Adipocyte (in vitro differentiated cells): ENCODE data around the gene MRGPRF.
"Not testable (repeated sequence)": the region's sequence is repeated elsewhere in the genome, so short reads cannot be mapped to it uniquely, and the experiment has no call there.

Experiments
- DNase-seq: peaks from one replicate; pipeline ENCODE4 v3.0.0-alpha.2; 2015; ENCODE audit warnings: low read depth
- H3K27me3 ChIP-seq: replicated peaks from 2 replicates; pipeline ENCODE4 v1.7.0; 2013; ENCODE audit warnings: mild to moderate bottlenecking, low read length, moderate library complexity; ENCODE audit not compliant: control insufficient read depth, insufficient read depth
- H3K36me3 ChIP-seq: 2 replicates; pipeline ENCODE4 v1.7.0; 2013; ENCODE audit warnings: low read length, mild to moderate bottlenecking, moderate library complexity; ENCODE audit not compliant: control insufficient read depth, insufficient read depth, severe bottlenecking
- H3K4me1 ChIP-seq: 2 replicates; pipeline ENCODE4 v1.7.0; 2013; ENCODE audit warnings: mild to moderate bottlenecking, low read length, moderate library complexity; ENCODE audit not compliant: control insufficient read depth, insufficient read depth
- H3K4me3 ChIP-seq: 2 replicates; pipeline ENCODE4 v1.7.0; 2013; ENCODE audit warnings: mild to moderate bottlenecking, low read length, moderate library complexity
- H3K9ac ChIP-seq: 2 replicates; pipeline ENCODE4 v1.7.0; 2013; ENCODE audit warnings: mild to moderate bottlenecking, low read length, moderate library complexity
- H3K9me3 ChIP-seq: 2 replicates; pipeline ENCODE4 v1.7.0; 2013; ENCODE audit warnings: mild to moderate bottlenecking, low read length, moderate library complexity; ENCODE audit not compliant: control insufficient read depth

MRGPRF gene

DNA sequence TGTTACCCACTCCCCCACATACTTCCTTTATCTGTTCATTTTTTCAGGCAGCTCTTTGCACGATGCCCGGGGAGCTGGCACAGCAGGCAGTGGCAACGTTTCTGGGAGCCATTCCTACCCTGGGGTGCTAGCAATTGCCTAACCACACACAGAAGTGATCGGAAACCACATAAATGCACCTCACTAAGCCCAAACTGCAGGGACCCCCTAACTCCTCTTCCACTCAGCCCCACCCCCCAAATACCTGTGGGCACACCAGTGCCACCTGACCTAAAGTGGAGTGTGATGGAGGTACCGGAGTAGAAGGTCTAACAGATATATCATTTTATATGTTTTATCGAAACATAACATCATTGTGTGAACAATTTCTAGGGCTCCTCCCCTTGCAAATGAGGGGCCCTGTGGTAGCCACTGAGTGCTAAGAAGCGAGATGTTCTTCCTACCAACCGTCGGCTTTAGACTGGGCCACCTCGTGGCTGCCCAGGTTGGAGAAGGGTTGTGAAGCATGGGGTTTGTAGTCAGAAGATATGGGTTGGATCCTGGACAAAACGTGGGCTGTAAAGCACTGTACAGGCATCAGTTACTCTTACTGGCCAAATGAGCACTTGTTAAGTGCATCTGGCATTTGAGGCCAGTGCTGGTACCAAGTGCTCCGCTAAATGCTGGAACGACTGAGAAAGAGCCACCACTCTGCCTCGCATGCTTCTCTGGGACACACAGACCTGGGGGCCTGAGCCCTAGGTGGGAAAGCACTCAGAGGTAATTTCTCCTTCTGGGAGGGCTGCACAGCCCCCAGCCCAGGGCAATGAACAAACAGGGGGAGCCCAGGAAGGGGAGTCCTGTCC, 35.0 kb downstream of the MRGPRF start:
- H3K9me3 ChIP-seq: peaks cover 9% of the 10 kb centered on the region
- no peak for DNase-seq
- no peaks in the 10 kb centered on the region for H3K36me3 ChIP-seq
- peaks cover 29% of the 10 kb centered on the region for H3K27me3 ChIP-seq
- no peak overlapping the region for H3K9ac ChIP-seq
- no peak overlapping the region for H3K4me3 ChIP-seq
- peaks cover 4% of the 10 kb centered on the region for H3K4me1 ChIP-seq

GRCh38 chr11:68976563-68976962, 36.5 kb downstream of the MRGPRF start:
- Histone ChIP-seq H3K36me3 (no peaks in the 10 kb centered on the region), H3K9me3 (no peaks in the 10 kb centered on the region), H3K4me3 (no peak overlapping the region), H3K4me1 (peaks cover 4% of the 10 kb centered on the region), H3K9ac (no peak overlapping the region), H3K27me3 (peaks cover 34% of the 10 kb centered on the region)
- DNase-seq: peak; percentile 71

GRCh38 chr11:68976095-68976494, 37.0 kb downstream of the MRGPRF start:
- H3K36me3 ChIP-seq: no peaks in the 10 kb centered on the region
- DNase-seq: no peak
- no peaks in the 10 kb centered on the region for H3K9me3 ChIP-seq
- peaks cover 39% of the 10 kb centered on the region for H3K27me3 ChIP-seq
- H3K4me1 ChIP-seq: peaks cover 4% of the 10 kb centered on the region
- H3K9ac ChIP-seq: no peak overlapping the region
- no peak overlapping the region for H3K4me3 ChIP-seq

- Histone ChIP-seq H3K36me3 (no peaks in the 10 kb centered on the region), H3K9me3 (no peaks in the 10 kb centered on the region), H3K4me1 (peaks cover 4% of the 10 kb centered on the region), H3K9ac (no peak overlapping the region), H3K4me3 (no peak overlapping the region), H3K27me3 (peaks cover 44% of the 10 kb centered on the region)
- DNase-seq: peak; percentile 14
These were observed 38.4 kb downstream of the MRGPRF start for GRCh38 chr11:68974421-68975194.

DNA sequence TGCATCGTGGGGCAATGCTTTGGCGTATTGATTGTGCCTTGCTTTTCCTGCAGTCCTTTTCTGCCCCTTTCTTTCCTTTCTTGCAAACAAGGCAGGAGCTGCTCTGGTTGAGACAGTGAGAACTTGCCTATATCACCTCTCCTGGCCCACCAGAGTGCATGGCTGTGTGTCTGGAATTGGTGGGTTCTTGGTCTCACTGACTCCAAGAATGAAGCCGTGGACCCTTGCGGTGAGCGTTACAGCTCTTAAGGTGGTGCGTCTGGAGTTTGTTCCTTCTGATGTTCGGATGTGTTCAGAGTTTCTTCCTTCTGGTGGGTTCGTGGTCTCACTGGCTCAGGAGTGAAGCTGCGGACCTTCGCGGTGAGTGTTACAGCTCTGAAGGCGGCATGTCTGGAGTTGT, 39.3 kb downstream of the MRGPRF start:
- not testable (repeated sequence) for H3K9ac ChIP-seq, H3K36me3 ChIP-seq, DNase-seq, H3K4me3 ChIP-seq, H3K9me3 ChIP-seq, H3K4me1 ChIP-seq
- peaks cover 36% of the 10 kb centered on the region for H3K27me3 ChIP-seq

DNA sequence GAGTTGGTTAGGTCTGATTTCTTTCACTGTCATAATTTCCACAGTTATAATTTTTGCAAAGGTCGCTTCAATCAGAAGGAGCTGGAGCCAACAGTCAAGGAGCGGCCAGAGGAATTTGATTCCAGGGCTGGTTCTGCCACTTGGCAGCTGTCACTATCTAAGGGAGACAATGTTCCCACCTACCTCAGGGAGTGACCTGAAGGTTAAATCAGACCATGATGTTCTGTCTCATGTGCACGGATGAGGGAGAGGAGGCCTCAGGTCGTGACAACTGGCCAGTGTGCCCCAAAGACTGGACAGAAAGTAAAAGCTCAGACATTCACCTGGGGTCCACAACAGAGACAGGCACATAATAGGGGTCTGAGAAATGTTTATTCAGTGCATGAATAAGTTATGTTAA, 39.8 kb downstream of the MRGPRF start:
- H3K36me3 ChIP-seq: no peaks in the 10 kb centered on the region
- H3K27me3 ChIP-seq: peaks cover 40% of the 10 kb centered on the region
- H3K9ac ChIP-seq: no peak overlapping the region
- H3K4me3 ChIP-seq: no peak overlapping the region
- H3K9me3 ChIP-seq: no peaks in the 10 kb centered on the region
- H3K4me1 ChIP-seq: peaks cover 4% of the 10 kb centered on the region
- DNase-seq: no peak

DNA sequence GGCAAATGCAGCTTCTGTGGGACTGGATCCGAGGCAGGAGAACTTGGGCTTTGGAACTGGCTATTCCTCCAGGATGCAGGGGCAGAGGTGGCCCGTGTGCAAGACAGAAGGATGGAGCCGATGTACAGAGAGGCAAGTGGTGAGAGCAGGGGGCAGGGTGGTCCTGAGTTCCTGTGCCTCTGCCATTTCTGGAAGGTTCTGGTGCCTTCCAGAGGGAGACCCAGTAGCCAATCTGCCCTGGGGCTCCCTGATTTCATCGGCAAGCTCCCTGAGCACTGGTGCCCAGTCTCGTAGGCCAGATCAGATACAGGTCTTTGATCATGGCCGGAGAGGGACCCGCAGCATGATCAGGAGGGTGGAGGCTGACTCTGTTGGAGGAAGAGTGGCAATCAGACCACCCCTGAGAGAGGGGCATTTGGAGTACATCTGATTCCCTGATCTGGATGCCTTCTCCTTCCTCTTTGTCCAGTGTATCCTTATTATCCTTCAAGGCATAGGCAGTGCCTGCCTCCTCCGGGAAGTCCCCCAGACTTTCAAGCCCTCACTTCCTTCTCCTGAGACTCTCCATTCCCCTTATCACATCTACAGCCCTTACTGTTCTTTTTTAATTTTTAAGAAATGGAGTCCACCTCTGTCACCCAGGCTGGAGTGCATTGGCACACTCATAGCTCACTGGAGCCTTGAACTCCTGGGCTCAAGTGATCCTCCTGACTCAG, 42.0 kb downstream of the MRGPRF start:
- Histone ChIP-seq H3K9me3 (no peaks in the 10 kb centered on the region), H3K36me3 (no peaks in the 10 kb centered on the region)
- DNase-seq: no peak

GRCh38 chr11:68969386-68969785, 43.7 kb downstream of the MRGPRF start:
- Histone ChIP-seq H3K36me3 (no peaks in the 10 kb centered on the region), H3K4me1 (no peaks in the 10 kb centered on the region), H3K27me3 (peaks cover 58% of the 10 kb centered on the region), H3K9me3 (no peaks in the 10 kb centered on the region), H3K9ac (no peak overlapping the region), H3K4me3 (no peak overlapping the region)
- no peak for DNase-seq

More for the DNA sequence above, 42.0 kb downstream of the MRGPRF start:
- no peak overlapping the region for H3K9ac ChIP-seq
- peaks cover 52% of the 10 kb centered on the region for H3K27me3 ChIP-seq
- H3K4me3 ChIP-seq: no peak overlapping the region
- H3K4me1 ChIP-seq: peaks cover 2% of the 10 kb centered on the region

GRCh38 chr11:68968306-68969250, 44.5 kb downstream of the MRGPRF start:
- no peak for DNase-seq
- H3K27me3 ChIP-seq: peaks cover 56% of the 10 kb centered on the region
- no peak overlapping the region for H3K4me3 ChIP-seq

DNA sequence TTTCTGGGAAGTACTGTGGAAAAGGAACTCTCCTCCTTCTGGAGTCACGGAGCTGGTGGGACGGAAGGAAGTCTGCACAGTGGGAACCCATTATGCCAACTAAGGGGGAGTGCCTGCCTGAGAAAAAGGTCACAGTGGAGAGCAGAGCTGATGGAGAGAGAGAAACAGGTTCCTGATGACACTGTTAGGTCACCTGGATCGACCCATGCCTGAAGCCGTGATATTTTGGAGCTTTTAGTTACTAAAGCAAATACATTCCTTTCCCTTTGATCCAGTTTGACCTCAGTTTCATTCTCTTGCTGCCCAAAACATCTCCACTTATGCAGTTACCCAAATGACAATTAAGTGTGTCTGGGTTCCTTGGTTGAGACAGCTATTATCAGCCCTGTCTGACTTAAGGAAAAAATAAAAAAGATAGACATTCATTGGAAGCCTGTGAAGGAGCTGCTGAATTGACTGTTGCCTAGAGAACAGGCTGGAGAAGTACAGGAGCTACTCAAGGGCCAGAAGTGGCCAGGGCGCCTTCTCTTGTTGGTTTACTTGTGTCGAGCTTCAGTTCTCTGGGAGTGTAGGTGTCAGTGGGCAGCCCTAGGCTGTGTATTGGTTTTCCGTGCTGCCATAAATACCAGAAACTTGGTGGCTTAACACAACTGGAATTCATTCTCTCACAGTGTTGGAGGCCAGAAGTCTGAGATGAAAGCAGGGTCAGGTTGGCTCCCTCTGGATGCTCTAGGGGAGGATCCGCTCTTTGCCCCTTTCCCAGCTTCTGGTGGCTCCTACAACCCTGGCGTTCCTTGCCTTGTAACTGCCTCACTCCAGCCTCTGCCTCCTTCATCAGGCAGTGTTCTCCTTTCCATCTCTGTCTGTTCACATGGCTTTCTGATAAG, 45.9 kb downstream of the MRGPRF start:
- H3K9ac ChIP-seq: no peak overlapping the region

More at GRCh38 chr11:68968306-68969250, 44.5 kb downstream of the MRGPRF start:
- no peaks in the 10 kb centered on the region for H3K36me3 ChIP-seq
- H3K9ac ChIP-seq: no peak overlapping the region
- H3K9me3 ChIP-seq: peaks cover 4% of the 10 kb centered on the region
- no peaks in the 10 kb centered on the region for H3K4me1 ChIP-seq

More for the DNA sequence above, 45.9 kb downstream of the MRGPRF start:
- DNase-seq: no peak
- peaks cover 46% of the 10 kb centered on the region for H3K27me3 ChIP-seq
- no peak overlapping the region for H3K4me3 ChIP-seq
- H3K4me1 ChIP-seq: no peaks in the 10 kb centered on the region
- H3K36me3 ChIP-seq: no peaks in the 10 kb centered on the region
- peaks cover 4% of the 10 kb centered on the region for H3K9me3 ChIP-seq
